HepG2 (cell line): ENCODE measurements around the gene SF3A2. TPM values are rescaled to one million over a fixed set of nuclear protein-coding genes. Genes with fewer than 3 reads are reported as not detected.

ENCODE experiments used
- ARNT2 ChIP-seq: sonication (generic); formaldehyde crosslinking; IDR thresholded peaks from 2 replicates; pipeline ENCODE4 v1.8.0; 2022; ENCODE audit warnings: mild to moderate bottlenecking, low read depth, missing genetic modification reagents, moderate library complexity
- CC2D1A ChIP-seq: sonication (generic); formaldehyde crosslinking; IDR thresholded peaks from 2 replicates; pipeline ENCODE4 v1.8.1; 2023; ENCODE audit warnings: mild to moderate bottlenecking, missing genetic modification reagents
- CEBPG ChIP-seq: IDR thresholded peaks from 2 replicates; pipeline ENCODE4 v1.6.1; 2016
- FOXO1 ChIP-seq: sonication (generic); formaldehyde crosslinking; IDR thresholded peaks from 2 replicates; pipeline ENCODE4 v1.4.0; 2020; ENCODE audit warnings: missing genetic modification reagents
- KDM3A ChIP-seq: IDR thresholded peaks from 2 replicates; pipeline ENCODE4 v1.6.1; 2018; ENCODE audit warnings: low read depth, missing compliant biosample characterization
- KLF11 ChIP-seq: IDR thresholded peaks from 2 replicates; pipeline ENCODE4 v1.6.1; 2016; ENCODE audit warnings: missing compliant biosample characterization
- MED13 ChIP-seq: sonication (generic); formaldehyde crosslinking; IDR thresholded peaks from 2 replicates; pipeline ENCODE4 v1.5.0; 2020; ENCODE audit warnings: missing genetic modification reagents
- NFATC3 ChIP-seq: sonication (generic); formaldehyde crosslinking; IDR thresholded peaks from 2 replicates; pipeline ENCODE4 v1.5.1; 2020; ENCODE audit warnings: mild to moderate bottlenecking, missing genetic modification reagents
- PAF1 ChIP-seq: IDR thresholded peaks from 2 replicates; pipeline ENCODE4 v1.6.1; 2016; ENCODE audit warnings: missing genetic modification reagents, missing compliant biosample characterization
- POGZ ChIP-seq: sonication (generic); formaldehyde crosslinking; IDR thresholded peaks from 2 replicates; pipeline ENCODE4 v1.4.0; 2020; ENCODE audit warnings: mild to moderate bottlenecking, missing genetic modification reagents
- POLR2G ChIP-seq: fragments of 200-400 bp; formaldehyde crosslinking; IDR thresholded peaks from 2 replicates; pipeline ENCODE4 v1.6.1; 2018; ENCODE audit warnings: mild to moderate bottlenecking, low read depth, low read length, moderate library complexity
- ZFAT ChIP-seq: sonication (generic); formaldehyde crosslinking; conservative IDR thresholded peaks from 2 replicates; pipeline ENCODE4 v1.8.1; 2023; ENCODE audit warnings: missing genetic modification reagents, inconsistent platforms
- ZFP82 ChIP-seq: sonication (generic); formaldehyde crosslinking; IDR thresholded peaks from 2 replicates; pipeline ENCODE4 v1.5.1; 2020; ENCODE audit warnings: mild to moderate bottlenecking, missing genetic modification reagents, borderline replicate concordance
- ZNF205 ChIP-seq: IDR thresholded peaks from 2 replicates; pipeline ENCODE4 v1.6.1; 2018; ENCODE audit warnings: missing biosample characterization, missing genetic modification reagents
- ZNF33A ChIP-seq: sonication (generic); formaldehyde crosslinking; IDR thresholded peaks from 2 replicates; pipeline ENCODE4 v1.5.1; 2020; ENCODE audit warnings: missing genetic modification reagents, mild to moderate bottlenecking, moderate library complexity, borderline replicate concordance
- ZNF687 ChIP-seq: sonication (generic); formaldehyde crosslinking; IDR thresholded peaks from 2 replicates; pipeline ENCODE4 v1.5.1; 2020; ENCODE audit warnings: mild to moderate bottlenecking, missing genetic modification reagents, moderate library complexity
- polyA plus RNA-seq, 8 experiments: library from polyadenylated mRNA; depleted of rRNA in 3 of 8; stranded (reverse) in 7 of 8; unstranded in 1 of 8; fragments of >200 nt; fragmentation: Illumina TruSeq in 4 of 8; extraction: Trizol in 4 of 8; gene quantifications; 2 replicates each; pipeline versions ENCODE4 v1.2.1 to v1.2.3, GENCODE V29; 2011 to 2016; ENCODE audit warnings: low read depth in 4 of 8, missing spikeins in 1 of 8, mixed read lengths in 1 of 8; ENCODE audit not compliant: insufficient read depth in 1 of 8
- total RNA-seq, 5 experiments: library from RNA; depleted of rRNA; stranded (reverse); fragments of >200 nt; fragmentation: Illumina TruSeq; extraction: Trizol; gene quantifications; 2 replicates each; pipeline ENCODE4 v1.2.3, GENCODE V29; 2016; ENCODE audit warnings: low read depth in 1 of 5
- TF ChIP-seq, protein P1 (sequence below): IDR thresholded peaks from 2 replicates; pipeline ENCODE4 v1.4.0; 2020; ENCODE audit warnings: mild to moderate bottlenecking, missing genetic modification reagents
- TF ChIP-seq, protein P2 (sequence below): sonication (generic); formaldehyde crosslinking; IDR thresholded peaks from 2 replicates; pipeline ENCODE4 v1.4.0; 2020; ENCODE audit warnings: missing genetic modification reagents
- TF ChIP-seq, protein P3 (sequence below): sonication (generic); formaldehyde crosslinking; IDR thresholded peaks from 2 replicates; pipeline ENCODE4 v1.5.0; 2020; ENCODE audit warnings: missing genetic modification reagents

Gene SF3A2
- total and polyA plus RNA-seq, 2 of the 13 experiments (the other 11 are each of a cell fraction or from before 2014, with no cell fraction given), result 8.6 to 8.8 TPM

GRCh38 chr19:2273356-2274184 is 36.9 kb downstream of the SF3A2 start (continued):
- TF ChIP-seq PAF1, result peak; percentile 96
- peak; percentile 27 for TF ChIP-seq CEBPG (CRISPR knock-in tag)
- TF ChIP-seq ARNT2 (CRISPR knock-in tag), result peak; percentile 81
- TF ChIP-seq MED13 (CRISPR knock-in tag), result no peak
- TF ChIP-seq, protein P1, sequence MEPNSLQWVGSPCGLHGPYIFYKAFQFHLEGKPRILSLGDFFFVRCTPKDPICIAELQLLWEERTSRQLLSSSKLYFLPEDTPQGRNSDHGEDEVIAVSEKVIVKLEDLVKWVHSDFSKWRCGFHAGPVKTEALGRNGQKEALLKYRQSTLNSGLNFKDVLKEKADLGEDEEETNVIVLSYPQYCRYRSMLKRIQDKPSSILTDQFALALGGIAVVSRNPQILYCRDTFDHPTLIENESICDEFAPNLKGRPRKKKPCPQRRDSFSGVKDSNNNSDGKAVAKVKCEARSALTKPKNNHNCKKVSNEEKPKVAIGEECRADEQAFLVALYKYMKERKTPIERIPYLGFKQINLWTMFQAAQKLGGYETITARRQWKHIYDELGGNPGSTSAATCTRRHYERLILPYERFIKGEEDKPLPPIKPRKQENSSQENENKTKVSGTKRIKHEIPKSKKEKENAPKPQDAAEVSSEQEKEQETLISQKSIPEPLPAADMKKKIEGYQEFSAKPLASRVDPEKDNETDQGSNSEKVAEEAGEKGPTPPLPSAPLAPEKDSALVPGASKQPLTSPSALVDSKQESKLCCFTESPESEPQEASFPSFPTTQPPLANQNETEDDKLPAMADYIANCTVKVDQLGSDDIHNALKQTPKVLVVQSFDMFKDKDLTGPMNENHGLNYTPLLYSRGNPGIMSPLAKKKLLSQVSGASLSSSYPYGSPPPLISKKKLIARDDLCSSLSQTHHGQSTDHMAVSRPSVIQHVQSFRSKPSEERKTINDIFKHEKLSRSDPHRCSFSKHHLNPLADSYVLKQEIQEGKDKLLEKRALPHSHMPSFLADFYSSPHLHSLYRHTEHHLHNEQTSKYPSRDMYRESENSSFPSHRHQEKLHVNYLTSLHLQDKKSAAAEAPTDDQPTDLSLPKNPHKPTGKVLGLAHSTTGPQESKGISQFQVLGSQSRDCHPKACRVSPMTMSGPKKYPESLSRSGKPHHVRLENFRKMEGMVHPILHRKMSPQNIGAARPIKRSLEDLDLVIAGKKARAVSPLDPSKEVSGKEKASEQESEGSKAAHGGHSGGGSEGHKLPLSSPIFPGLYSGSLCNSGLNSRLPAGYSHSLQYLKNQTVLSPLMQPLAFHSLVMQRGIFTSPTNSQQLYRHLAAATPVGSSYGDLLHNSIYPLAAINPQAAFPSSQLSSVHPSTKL (CRISPR knock-in tag), result peak; percentile 44; the same call in 1 of the 2 replicates
- peak; percentile 68; the same call in 1 of the 2 replicates for TF ChIP-seq ZNF33A (CRISPR knock-in tag)
- TF ChIP-seq CC2D1A (CRISPR knock-in tag), result no peak
- TF ChIP-seq ZNF205 (CRISPR knock-in tag), result 0 out of 2 replicates have a peak, but pooled peaks have one; percentile 44
- TF ChIP-seq NFATC3 (CRISPR knock-in tag), result 0 out of 2 replicates have a peak, but pooled peaks have one; percentile 42
- TF ChIP-seq KDM3A, result peak; percentile 95; the same call in 1 of the 2 replicates
- TF ChIP-seq, protein P2, sequence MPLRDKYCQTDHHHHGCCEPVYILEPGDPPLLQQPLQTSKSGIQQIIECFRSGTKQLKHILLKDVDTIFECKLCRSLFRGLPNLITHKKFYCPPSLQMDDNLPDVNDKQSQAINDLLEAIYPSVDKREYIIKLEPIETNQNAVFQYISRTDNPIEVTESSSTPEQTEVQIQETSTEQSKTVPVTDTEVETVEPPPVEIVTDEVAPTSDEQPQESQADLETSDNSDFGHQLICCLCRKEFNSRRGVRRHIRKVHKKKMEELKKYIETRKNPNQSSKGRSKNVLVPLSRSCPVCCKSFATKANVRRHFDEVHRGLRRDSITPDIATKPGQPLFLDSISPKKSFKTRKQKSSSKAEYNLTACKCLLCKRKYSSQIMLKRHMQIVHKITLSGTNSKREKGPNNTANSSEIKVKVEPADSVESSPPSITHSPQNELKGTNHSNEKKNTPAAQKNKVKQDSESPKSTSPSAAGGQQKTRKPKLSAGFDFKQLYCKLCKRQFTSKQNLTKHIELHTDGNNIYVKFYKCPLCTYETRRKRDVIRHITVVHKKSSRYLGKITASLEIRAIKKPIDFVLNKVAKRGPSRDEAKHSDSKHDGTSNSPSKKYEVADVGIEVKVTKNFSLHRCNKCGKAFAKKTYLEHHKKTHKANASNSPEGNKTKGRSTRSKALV (CRISPR knock-in tag), result peak; percentile 47; the same call in 1 of the 2 replicates
- TF ChIP-seq, protein P3, sequence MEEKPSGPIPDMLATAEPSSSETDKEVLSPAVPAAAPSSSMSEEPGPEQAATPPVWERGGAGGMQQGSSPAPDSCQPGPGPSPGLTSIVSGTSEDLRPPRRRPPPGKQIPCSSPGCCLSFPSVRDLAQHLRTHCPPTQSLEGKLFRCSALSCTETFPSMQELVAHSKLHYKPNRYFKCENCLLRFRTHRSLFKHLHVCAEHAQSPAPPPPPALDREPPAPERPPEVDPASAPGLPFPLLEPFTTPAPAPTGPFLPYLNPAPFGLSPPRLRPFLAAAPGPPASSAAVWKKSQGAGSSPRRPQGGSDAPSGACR (CRISPR knock-in tag), result peak; percentile 22; the same call in 1 of the 2 replicates
- peak; percentile 62; the same call in 1 of the 2 replicates for TF ChIP-seq POGZ (CRISPR knock-in tag)
- TF ChIP-seq FOXO1 (CRISPR knock-in tag), result 0 out of 2 replicates have a peak, but pooled peaks have one; percentile 44
- 0 out of 2 replicates have a peak, but pooled peaks have one; percentile 54 for TF ChIP-seq KLF11 (CRISPR knock-in tag)
- TF ChIP-seq ZNF687 (CRISPR knock-in tag), result peak; percentile 95
- 0 out of 2 replicates have a peak, but pooled peaks have one; percentile 45 for TF ChIP-seq ZFP82 (CRISPR knock-in tag)
- TF ChIP-seq POLR2G, result peak; percentile 78
- TF ChIP-seq ZFAT, result no peak
